Activated CD4-positive, CD25-positive, alpha-beta regulatory T cell treated with anti-CD3 and anti-CD28 coated beads, Interleukin-2, amount 50 U/mL, for 72 hours (primary cell): ENCODE results near the gene C20orf144.
"Not testable (repeated sequence)": the region's sequence is repeated elsewhere in the genome, so short reads cannot be mapped to it uniquely, and the experiment has no call there.

Experiments used
- DNase-seq: peaks from one replicate; pipeline ENCODE4 v3.0.0; 2021

C20orf144 gene

DNA sequence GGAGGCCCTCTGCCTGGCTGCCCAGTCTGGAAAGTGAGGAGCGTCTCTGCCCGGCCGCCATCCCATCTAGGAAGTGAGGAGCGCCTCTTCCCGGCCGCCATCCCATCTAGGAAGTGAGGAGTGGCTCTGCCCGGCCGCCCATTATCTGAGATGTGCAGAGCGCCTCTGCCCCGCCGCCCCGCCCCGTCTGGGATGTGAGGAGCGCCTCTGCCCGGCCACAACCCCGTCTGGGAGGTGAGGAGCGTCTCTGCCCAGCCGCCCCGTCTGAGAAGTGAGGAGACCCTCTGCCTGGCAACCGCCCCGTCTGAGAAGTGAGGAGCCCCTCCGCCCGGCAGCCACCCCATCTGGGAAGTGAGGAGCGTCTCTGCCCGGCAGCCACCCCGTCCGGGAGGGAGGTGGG lies 36.8 kb downstream of the C20orf144 start:
- not testable (repeated sequence) for DNase-seq

- DNase-seq, result not testable (repeated sequence)
Observed at GRCh38 chr20:33700696-33701441, 38.7 kb downstream of the C20orf144 start.

- DNase-seq, result no peak
Observed at GRCh38 chr20:33701629-33702450, 39.7 kb downstream of the C20orf144 start.

- no peak for DNase-seq
Observed at GRCh38 chr20:33702861-33703260, 40.7 kb downstream of the C20orf144 start.

DNA sequence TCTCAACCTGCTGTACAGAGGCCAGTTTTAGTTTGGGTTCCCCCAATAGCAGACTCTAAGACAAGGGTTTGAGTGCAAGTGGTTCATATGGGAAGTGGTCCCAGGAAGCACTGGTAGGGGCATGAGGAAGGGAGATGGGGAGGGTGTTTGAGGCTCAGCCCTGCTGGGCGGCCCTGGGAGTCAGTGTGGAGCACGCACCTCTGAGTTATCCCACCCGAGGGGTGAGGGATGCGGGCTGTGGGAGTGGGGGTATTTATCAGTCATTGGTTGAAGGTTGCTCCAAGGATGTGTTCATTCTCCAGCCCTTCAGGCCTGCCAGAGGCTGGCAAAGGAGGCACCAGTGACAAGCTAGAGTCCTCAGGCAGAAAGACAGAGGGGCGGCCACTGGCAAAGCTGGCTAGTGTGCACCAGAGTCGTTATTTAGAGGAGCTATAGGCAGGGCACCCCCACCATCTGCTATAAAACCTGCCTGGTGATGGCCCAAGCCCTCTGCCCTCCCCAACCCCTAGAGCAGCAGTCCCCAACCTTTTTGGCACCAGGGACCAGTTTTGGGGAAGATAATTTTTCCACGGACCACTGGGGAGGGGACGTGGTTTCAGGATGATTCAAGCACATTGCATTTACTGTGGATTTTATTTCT lies 41.5 kb downstream of the C20orf144 start:
- no peak for DNase-seq

- DNase-seq, result no peak
Observed at GRCh38 chr20:33704197-33704924, 42.2 kb downstream of the C20orf144 start.

DNA sequence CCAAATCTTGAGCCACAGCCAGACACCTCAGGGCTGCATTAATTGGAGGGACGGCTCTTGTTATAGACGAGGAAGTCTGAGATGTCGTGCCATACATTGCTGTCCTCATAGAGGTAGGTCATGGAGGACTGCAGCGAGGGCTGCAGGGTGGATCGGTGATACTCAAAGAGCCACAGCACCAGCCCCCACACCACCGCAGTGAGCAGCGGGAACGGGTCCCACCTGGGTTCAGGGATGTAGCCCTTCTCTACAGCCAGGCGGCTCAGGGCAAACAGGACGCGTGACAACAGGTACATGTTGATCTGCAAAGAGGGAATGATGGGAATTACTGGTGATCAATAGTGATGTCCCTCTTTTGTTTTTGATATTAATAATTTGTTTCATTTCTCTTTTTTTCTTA lies 45.5 kb downstream of the C20orf144 start:
- no peak for DNase-seq

- no peak for DNase-seq
Observed at GRCh38 chr20:33709398-33709797, 47.3 kb downstream of the C20orf144 start.

DNA sequence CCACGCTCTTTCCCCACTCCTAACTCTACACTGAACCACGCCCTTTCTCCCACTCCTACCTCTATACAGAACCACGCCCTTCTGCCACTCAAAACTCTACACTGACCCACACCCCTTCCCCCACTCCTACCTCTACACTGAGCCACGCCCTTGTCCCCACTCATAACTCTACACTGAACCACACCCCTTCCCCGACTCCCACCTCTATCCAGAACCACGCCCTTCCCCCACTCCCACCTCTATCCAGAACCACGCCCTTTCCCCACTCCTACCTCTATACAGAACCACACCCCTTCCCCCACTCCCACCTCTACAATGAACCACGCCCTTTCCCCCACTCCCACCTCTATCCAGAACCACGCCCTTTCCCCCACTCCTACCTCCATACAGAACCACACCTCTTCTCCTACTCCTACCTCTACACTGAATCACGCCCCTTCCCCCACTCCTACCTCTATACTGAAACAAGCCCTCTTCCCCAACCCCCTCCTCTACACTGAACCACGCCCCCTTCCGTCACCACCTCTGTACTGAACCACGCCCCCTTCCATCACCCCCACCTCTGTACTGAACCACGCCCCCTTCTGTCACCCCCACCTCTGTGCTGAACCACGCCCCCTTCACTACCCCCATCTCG lies 47.9 kb downstream of the C20orf144 start:
- no peak for DNase-seq

GRCh38 chr20:33710681-33711445 lies 48.7 kb downstream of the C20orf144 start:
- no peak for DNase-seq

DNA sequence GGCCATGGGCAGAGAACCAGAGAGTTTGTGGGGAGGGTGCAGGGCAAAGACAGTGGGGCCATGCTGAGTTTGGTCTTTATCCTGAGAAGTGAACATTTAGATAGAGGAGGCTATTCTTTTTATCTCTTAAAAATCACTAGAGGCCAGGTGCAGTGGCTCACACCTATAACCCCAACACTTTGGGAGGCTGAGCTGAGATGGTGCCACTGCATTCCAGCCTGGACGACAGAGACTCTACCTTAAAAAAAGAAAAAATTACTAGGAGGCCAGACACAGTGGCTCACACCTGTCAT lies 49.3 kb downstream of the C20orf144 start:
- DNase-seq, result no peak
